ENCODE measurements around the gene ASIC2. TPM values are rescaled to one million over a fixed set of nuclear protein-coding genes. Genes with fewer than 3 reads are reported as not detected.
A peak's percentile ranks its signal among the peaks of the same experiment; 100 is the strongest.

ASIC2 gene
- total RNA-seq, 1 experiment from 2014 or later = not detected

GRCh38 chr17:33288954-33289353 lies 4.1 kb downstream of the ASIC2 start:
- DNase-seq (ENCODE audit: low read depth) = no peak

- DNase-seq (ENCODE audit: low read depth) = no peak
These were observed 5.9 kb downstream of the ASIC2 start for GRCh38 chr17:33287096-33287725.

GRCh38 chr17:33285413-33285812 lies 7.7 kb downstream of the ASIC2 start:
- no peak for DNase-seq (ENCODE audit: low read depth)

- DNase-seq (ENCODE audit: low read depth) = peak; percentile 80
These were observed 9.1 kb downstream of the ASIC2 start for GRCh38 chr17:33284022-33284421.

GRCh38 chr17:33280162-33280943 lies 12.7 kb downstream of the ASIC2 start:
- DNase-seq (ENCODE audit: low read depth) = no peak

- no peak for DNase-seq (ENCODE audit: low read depth)
These were observed 15.5 kb downstream of the ASIC2 start for GRCh38 chr17:33277436-33278100.

GRCh38 chr17:33273743-33274410 lies 19.2 kb downstream of the ASIC2 start:
- DNase-seq (ENCODE audit: low read depth) = no peak

GRCh38 chr17:33273271-33273670 lies 19.8 kb downstream of the ASIC2 start:
- DNase-seq (ENCODE audit: low read depth) = no peak

- DNase-seq (ENCODE audit: low read depth) = no peak
These were observed 20.7 kb downstream of the ASIC2 start for GRCh38 chr17:33272438-33272837.

- no peak for DNase-seq (ENCODE audit: low read depth)
These were observed 23.6 kb downstream of the ASIC2 start for GRCh38 chr17:33269337-33270060.

- DNase-seq (ENCODE audit: low read depth) = no peak
These were observed 25.1 kb downstream of the ASIC2 start for GRCh38 chr17:33267851-33268548.

- peak; percentile 88 for DNase-seq (ENCODE audit: low read depth)
These were observed 25.8 kb downstream of the ASIC2 start for GRCh38 chr17:33267271-33267790.

- DNase-seq (ENCODE audit: low read depth) = no peak
These were observed 26.5 kb downstream of the ASIC2 start for GRCh38 chr17:33266611-33267010.

- no peak for DNase-seq (ENCODE audit: low read depth)
These were observed 27.0 kb downstream of the ASIC2 start for GRCh38 chr17:33266116-33266515.

GRCh38 chr17:33263396-33263795 lies 29.7 kb downstream of the ASIC2 start:
- DNase-seq (ENCODE audit: low read depth) = no peak

- DNase-seq (ENCODE audit: low read depth) = no peak
These were observed 30.6 kb downstream of the ASIC2 start for GRCh38 chr17:33262266-33263123.

GRCh38 chr17:33261820-33262219 lies 31.3 kb downstream of the ASIC2 start:
- no peak for DNase-seq (ENCODE audit: low read depth)

- no peak for DNase-seq (ENCODE audit: low read depth)
These were observed 32.5 kb downstream of the ASIC2 start for GRCh38 chr17:33260638-33261037.

GRCh38 chr17:33258296-33258695 lies 34.8 kb downstream of the ASIC2 start:
- DNase-seq (ENCODE audit: low read depth) = no peak

GRCh38 chr17:33245183-33245582 lies 47.9 kb downstream of the ASIC2 start:
- no peak for DNase-seq (ENCODE audit: low read depth)

Measured in LHCN-M2 (cell line).